Epithelial cell of proximal tubule (primary cell): Measurements from ENCODE around the gene CYP3A5. TPM values are rescaled to one million over a fixed set of nuclear protein-coding genes. Genes with fewer than 3 reads are reported as not detected.

Experiments used
- DNase-seq: peaks from one replicate; pipeline ENCODE4 v3.0.0-alpha.2; 2011; ENCODE audit warnings: low read depth
- H3K4me3 ChIP-seq: 2 replicates; pipeline ENCODE4 v1.5.1; 2011; ENCODE audit warnings: low read depth, mild to moderate bottlenecking, low read length
- total RNA-seq: library from RNA; depleted of rRNA; stranded (reverse); fragments of >200 nt; gene quantifications from 2 replicates; pipeline ENCODE4 v1.2.3, GENCODE V29; 2015
- TF ChIP-seq, protein P1 (sequence below): conservative IDR thresholded peaks from 2 replicates; pipeline ENCODE4 v1.5.1; 2012; ENCODE audit warnings: low read depth, mild to moderate bottlenecking, low read length

CYP3A5 gene
- total RNA-seq, 1 donor from 2014 or later = 0.75 TPM

DNA sequence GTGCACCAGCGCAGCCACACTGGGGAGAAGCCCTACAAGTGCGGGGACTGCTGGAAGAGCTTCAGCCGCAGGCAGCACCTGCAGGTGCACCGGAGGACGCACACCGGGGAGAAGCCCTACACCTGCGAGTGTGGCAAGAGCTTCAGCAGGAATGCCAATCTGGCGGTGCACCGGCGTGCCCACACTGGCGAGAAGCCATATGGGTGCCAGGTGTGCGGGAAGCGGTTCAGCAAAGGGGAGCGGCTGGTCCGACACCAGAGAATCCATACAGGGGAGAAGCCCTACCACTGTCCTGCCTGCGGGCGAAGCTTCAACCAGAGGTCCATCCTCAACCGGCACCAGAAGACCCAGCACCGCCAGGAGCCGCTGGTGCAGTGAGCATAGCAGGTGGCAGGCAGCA, 50.2 kb downstream of the CYP3A5 start:
- TF ChIP-seq, protein P1, sequence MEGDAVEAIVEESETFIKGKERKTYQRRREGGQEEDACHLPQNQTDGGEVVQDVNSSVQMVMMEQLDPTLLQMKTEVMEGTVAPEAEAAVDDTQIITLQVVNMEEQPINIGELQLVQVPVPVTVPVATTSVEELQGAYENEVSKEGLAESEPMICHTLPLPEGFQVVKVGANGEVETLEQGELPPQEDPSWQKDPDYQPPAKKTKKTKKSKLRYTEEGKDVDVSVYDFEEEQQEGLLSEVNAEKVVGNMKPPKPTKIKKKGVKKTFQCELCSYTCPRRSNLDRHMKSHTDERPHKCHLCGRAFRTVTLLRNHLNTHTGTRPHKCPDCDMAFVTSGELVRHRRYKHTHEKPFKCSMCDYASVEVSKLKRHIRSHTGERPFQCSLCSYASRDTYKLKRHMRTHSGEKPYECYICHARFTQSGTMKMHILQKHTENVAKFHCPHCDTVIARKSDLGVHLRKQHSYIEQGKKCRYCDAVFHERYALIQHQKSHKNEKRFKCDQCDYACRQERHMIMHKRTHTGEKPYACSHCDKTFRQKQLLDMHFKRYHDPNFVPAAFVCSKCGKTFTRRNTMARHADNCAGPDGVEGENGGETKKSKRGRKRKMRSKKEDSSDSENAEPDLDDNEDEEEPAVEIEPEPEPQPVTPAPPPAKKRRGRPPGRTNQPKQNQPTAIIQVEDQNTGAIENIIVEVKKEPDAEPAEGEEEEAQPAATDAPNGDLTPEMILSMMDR = no peak

GRCh38 chr7:99628471-99629465, 51.0 kb downstream of the CYP3A5 start:
- TF ChIP-seq, protein P1 = no peak
- H3K4me3 ChIP-seq = no peak overlapping the region

More for the DNA sequence above, 50.2 kb downstream of the CYP3A5 start:
- no peak for DNase-seq
- H3K4me3 ChIP-seq = no peak overlapping the region

GRCh38 chr7:99627513-99627912, 52.3 kb downstream of the CYP3A5 start:
- DNase-seq = no peak
- TF ChIP-seq, protein P1 = no peak
- no peak overlapping the region for H3K4me3 ChIP-seq

More at GRCh38 chr7:99628471-99629465, 51.0 kb downstream of the CYP3A5 start:
- no peak for DNase-seq

DNA sequence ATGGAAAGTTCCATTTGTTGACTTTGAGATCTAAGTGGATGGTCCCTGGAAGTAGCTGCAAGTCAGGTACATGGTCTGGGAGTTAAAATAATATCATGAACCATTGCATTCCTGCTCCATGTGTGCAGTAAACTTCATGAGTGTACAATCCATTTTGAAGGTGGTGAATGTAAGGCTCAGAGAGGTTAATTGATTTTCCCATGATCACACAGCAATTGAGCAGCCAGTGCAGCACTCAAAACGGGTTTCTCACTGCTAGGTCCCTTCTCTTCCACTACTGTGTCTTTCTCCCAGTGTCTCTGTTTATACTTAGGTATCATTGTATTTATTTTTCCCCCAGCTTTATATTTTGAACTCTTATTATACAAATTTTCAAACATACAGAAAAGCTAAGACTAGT, 53.1 kb downstream of the CYP3A5 start:
- TF ChIP-seq, protein P1 = no peak
- no peak for DNase-seq
- no peak overlapping the region for H3K4me3 ChIP-seq

DNA sequence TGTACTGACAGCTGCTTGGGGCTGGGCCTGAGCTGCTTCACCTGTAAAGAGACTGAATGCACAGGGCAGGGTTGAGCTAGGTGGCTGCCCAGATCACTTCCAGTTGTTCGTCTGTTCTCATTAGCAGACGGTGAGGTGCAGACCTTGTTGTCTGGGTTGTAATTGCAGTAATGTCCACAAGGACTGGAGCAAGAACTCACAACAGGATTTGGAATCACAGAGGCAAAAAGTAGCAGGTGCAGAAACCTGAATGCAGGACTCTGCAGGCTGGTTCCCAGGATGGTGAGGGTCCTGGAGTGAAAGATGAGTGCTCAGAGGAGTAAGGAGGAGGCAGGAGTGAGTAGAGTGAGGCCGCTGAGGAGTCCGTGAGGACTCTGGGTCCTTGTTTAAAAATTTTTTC, 53.8 kb downstream of the CYP3A5 start:
- DNase-seq = no peak
- H3K4me3 ChIP-seq = no peak overlapping the region
- TF ChIP-seq, protein P1 = no peak

DNA sequence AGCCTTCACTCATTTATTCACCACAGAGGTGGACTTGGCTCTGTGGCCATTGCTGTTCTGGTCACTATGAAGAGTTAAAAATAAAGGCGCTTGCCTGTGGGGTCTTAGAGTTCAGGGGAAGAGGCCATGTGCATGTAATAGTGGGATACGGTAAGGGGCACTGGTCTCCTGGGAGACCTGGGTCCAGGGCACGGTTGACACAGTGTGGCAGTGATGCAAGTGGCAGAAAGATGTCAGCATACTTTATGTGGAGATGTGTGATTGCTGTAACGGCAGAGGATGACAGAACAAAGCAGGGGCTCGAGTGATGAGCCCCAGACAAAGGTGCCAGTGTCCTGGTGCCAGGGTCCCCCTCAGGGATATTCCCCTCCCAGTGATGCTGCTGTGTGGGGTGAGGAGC, 54.5 kb downstream of the CYP3A5 start:
- no peak for DNase-seq
- no peak overlapping the region for H3K4me3 ChIP-seq
- TF ChIP-seq, protein P1 = no peak
